Bronchial epithelial cell (primary cell): ENCODE measurements around the gene LACTB. TPM values are rescaled to one million over a fixed set of nuclear protein-coding genes. Genes with fewer than 3 reads are reported as not detected.

Experiments used
- DNase-seq: peaks from one replicate; pipeline ENCODE4 v3.0.0-alpha.2; 2010; ENCODE audit warnings: low read depth
- FAIRE-seq: peaks from 2 replicates; lab custom pipeline; 2011; peaks lifted over from hg19 to GRCh38; lab: Jason Lieb, UNC
- H3K27me3 ChIP-seq: 2 replicates; pipeline ENCODE4 v1.5.1; 2011; ENCODE audit warnings: low read length; ENCODE audit not compliant: control insufficient read depth, insufficient read depth
- H3K36me3 ChIP-seq: 2 replicates; pipeline ENCODE4 v1.5.1; 2011; ENCODE audit warnings: low read length; ENCODE audit not compliant: control insufficient read depth, insufficient read depth
- H3K4me3 ChIP-seq: 2 replicates; pipeline ENCODE4 v1.5.1; 2011; ENCODE audit warnings: mild to moderate bottlenecking, low read depth, low read length, control low read depth
- total RNA-seq: library from RNA; depleted of rRNA; stranded (reverse); fragments of >200 nt; gene quantifications from 2 replicates; pipeline ENCODE4 v1.2.1, GENCODE V29; 2014
- TF ChIP-seq, protein P1 (sequence below): IDR thresholded peaks from 2 replicates; pipeline ENCODE4 v1.5.1; 2011; ENCODE audit warnings: mild to moderate bottlenecking, moderate library complexity, low read length, control low read depth, inconsistent platforms; ENCODE audit not compliant: insufficient read depth, severe bottlenecking

The LACTB gene
- total RNA-seq, 1 donor from 2014 or later: 14.5 TPM

DNA sequence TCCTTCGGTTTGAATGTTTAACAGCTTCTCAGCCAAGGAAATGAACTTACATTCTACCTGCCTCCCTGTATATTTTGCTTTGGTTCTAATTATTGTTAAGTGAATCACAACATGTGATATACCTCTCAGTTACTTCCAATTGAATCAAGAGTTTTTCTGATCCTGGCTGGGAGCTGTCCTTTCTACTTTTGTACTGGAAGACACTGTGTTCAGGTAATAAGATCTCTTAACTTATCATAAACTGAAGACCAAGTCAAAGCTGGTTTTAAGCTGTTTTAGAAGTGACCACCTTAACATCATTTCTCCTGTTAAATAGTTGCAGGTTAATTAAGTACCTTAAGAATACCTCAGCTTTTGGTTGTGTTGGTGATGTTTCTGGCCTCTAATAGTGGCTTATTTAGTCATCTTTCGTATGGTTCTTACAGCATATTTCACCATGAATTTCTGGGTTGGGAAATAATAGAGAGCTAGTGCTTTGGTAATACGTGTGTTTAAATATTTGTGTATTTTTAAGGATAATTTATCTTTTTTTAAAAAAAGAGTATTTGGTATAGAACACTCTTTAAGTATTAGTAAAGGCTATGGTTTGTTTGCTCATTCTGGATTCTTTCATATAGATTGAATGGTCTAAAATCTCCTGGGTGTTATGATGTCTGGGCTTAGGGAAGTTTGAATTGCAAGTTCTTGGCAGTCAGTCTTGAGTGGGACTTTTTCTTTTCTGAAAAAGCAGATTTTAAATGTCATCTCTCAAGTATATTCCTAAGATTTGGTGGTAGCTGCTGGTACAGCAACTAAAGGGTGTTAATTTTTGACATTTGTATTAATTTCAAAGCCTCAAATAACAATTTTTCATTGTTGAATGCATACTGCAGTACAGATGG lies 69.3 kb downstream of the LACTB start:
- FAIRE-seq: no peak
- H3K36me3 ChIP-seq: no peaks in the 10 kb centered on the region
- peak overlapping the region; percentile 65 for H3K4me3 ChIP-seq
- peak; percentile 48 for DNase-seq
- H3K27me3 ChIP-seq: no peaks in the 10 kb centered on the region
- TF ChIP-seq, protein P1, sequence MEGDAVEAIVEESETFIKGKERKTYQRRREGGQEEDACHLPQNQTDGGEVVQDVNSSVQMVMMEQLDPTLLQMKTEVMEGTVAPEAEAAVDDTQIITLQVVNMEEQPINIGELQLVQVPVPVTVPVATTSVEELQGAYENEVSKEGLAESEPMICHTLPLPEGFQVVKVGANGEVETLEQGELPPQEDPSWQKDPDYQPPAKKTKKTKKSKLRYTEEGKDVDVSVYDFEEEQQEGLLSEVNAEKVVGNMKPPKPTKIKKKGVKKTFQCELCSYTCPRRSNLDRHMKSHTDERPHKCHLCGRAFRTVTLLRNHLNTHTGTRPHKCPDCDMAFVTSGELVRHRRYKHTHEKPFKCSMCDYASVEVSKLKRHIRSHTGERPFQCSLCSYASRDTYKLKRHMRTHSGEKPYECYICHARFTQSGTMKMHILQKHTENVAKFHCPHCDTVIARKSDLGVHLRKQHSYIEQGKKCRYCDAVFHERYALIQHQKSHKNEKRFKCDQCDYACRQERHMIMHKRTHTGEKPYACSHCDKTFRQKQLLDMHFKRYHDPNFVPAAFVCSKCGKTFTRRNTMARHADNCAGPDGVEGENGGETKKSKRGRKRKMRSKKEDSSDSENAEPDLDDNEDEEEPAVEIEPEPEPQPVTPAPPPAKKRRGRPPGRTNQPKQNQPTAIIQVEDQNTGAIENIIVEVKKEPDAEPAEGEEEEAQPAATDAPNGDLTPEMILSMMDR: no peak

Other genes starting within 250 kb of the LACTB start
- gene TPM1, start 79.1 kb upstream of the LACTB start, total RNA-seq: 111 and 190 TPM in 2 replicates
- gene RPS27L, start 35.6 kb downstream of the LACTB start, total RNA-seq: 62.7 and 105 TPM in 2 replicates
- gene RAB8B, start 67.7 kb downstream of the LACTB start, total RNA-seq: 18.7 and 23.0 TPM in 2 replicates
- gene APH1B, start 155.7 kb downstream of the LACTB start, total RNA-seq: 4.1 and 4.7 TPM in 2 replicates